GM21723 (cell line): ENCODE results near the gene RHOC.

Experiments
- ATAC-seq: cut with Tn5 transposase; IDR thresholded peaks from one replicate; pipeline ENCODE4 v1.9.1; 2021; ENCODE audit warnings: mild to moderate bottlenecking, moderate library complexity; ENCODE audit not compliant: unreplicated experiment

RHOC gene

DNA sequence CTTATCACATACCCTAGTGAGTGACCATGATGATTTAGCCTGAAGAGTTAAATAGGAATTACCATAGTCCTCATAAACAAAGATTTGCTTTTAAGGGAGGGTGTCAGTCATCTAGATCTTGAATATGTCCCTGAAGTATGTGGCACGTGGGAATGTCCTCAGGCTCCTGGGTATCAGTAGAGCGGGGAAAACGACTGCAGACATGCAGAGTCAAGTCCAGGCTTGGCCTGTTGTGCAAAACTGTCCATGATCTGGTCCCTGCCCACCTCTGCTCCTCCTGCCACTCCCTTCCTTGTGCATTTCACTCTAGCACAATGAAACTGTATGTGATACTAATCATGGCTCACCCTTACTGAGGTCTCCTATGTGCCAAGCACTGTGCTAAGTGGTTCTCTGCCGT is 19.6 kb downstream of the RHOC start:
- ATAC-seq: no peak

DNA sequence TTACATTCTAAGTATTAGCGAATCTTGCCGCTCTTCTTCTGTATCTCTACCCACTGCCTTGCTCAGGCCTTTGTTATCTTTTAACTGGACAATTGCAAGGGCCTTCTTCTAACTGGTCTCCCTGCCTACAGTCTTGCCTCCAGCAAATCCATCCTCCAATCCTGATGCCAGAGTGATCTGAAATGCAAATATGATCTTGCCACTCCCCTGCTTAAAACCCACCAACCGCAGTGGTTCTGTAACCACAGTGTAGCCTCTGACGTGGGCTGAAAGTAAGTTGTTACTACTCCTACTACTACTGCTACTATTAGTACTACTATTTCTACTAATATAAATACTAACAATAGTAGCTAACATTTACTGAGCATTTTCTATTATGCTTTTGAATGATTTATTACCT is 20.1 kb downstream of the RHOC start:
- no peak for ATAC-seq

DNA sequence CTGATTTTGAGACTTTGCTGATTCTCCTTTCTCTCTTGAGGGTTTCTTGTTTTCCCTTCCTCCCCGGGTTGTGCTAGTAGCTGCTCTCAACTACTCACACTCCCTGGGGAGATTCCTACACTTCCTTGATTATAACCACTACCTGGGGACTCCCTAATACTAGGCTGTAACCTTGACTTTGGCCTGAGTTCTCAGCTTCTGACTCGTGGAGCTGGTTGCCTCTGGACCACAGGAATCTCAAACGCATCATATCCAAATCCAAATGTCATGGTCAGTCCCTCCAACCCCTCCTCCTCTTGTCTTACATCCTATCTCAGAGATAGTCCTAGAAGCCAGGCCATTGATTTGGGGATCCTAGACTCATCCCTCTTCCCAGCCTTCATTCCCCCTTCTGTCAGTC is 20.5 kb downstream of the RHOC start:
- ATAC-seq: no peak

DNA sequence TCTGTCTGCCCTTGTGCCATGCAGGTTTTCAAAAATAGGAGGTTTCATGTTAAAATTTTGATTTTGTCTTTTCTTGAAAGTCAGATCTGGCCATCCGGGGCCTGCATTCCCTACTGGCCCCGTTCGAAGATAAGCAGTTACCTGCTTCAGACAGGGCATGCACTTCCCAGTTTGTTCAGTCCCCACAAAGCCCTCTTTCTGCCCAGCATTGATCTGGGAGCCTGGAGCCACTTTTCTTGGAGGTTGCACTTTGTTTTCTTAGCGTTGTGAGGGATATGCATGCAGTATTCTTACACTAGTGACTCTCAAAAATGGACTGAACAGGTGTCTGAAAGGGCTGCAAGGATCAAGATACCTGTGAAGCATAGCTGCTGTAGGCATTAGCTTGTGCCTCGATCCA is 21.0 kb downstream of the RHOC start:
- no peak for ATAC-seq

DNA sequence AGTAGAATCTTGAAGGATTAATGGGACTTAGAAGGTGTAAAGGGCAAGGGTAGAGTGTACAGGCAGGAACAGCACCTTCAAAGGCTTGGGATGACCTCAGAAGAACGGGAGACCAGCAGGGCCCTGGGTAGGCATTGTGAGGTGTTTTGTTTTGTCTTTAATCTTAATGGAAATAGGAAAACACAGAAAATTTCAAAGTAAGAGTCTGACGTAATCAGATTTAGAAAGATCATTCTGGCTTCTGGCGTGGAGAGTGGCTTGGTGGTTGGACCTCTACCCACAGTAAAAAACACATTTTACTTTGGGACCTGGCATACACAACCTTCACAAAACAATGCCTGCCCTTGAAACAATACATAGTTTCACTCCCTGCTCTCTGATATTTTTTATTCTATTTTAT is 28.3 kb downstream of the RHOC start:
- no peak for ATAC-seq

DNA sequence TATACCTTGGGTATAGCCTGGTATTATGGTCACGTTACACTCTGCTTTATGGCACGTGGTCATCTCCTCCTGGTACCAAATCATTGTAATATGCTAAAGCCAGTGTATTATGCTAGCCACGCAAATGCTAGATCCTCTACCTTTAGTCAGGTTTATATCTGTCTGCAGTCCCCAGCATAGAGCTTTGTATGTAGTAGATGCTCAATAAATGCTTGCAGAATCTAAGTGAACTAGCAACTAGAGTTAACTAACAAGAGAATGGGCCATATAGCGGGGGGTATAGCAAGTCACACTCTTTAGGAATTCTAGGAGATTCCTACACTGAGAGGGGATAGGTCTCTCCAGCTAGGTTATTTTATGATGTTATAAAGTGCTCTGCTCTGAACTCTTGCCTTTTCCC is 29.4 kb downstream of the RHOC start:
- ATAC-seq: no peak

DNA sequence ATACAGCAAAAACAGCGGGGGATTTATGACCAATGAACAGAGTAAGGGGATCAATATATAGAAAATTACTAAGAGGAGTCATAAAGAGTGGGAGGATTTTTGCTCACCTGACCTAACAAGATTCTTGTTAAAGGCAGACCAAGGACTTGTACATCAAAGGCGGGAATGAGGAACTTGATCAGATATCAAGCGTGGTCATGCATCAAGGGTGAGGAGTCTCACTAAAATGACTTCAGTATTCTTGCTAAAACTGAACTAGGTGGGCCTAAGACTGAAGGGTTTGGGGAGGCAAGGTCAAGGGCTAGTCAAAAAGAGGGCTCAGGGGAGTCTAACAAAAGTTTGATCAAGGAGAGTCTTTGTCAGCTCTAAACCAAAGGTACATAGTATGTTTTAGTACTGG is 30.4 kb downstream of the RHOC start:
- ATAC-seq: no peak

DNA sequence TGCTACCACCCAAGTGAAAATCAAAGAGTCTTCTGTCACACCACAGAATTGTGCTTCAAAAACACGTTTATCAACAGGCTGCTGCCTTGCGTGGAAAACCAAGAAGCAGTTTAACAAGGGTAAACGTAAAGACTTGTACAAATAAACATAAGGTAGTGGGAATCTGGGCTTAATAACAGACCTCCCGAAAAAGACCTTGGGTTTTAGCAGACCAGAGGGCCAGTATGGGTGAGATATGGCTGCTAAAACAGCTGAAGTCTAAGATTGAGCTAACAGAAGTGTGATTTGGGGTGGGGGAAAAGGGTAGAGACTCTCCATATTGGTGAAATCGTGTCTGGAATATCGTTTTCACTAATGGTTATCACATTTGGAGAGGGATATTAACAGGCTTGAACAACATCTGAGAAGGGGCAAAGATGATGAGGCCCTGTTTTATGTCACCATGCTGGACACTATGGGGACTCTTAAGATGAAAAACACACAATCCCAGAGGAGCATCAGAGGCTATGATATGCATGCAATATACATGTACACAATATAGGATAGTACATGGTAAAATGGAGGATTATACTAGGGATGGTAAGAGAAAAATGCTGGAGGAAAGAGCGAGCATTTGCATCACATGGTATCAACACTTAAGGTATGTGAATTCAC is 31.1 kb downstream of the RHOC start:
- ATAC-seq: no peak

DNA sequence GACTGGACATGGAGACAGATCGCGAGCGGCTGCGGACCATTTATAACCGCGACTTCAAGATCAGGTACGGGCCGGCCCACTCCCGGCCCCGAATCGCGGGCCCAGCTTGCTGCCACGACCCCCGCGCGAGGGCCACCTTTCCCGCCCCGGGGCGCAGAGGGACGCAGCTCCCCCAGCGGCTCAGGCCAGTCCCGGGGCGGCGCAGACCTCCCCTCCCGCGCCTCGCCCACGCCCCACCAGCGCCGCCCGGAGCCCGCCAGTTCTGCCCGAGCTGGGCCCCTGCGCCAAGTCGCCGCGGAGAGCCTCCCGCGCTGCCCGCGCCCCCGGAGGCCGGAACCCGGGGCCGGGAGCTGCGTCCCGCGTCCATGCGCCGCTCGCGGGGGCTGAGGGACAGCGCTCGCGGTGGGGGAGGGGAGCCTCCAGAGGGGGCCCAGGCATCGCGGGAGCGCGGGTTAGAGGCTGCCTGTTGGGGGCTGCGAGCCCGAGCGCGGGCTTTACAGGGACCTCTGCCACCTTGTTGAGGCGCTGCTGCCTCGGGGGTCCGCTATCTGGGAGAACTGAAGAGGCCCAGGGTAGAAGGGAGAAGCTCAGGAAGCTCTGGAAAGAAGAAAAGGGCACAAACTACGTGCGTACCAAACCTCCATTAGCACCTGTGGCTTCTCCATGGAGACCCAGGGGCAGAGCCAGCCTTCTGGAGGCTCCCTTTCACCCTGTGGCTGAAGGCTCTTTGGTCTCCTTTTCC is 31.8 kb downstream of the RHOC start:
- ATAC-seq: peak; percentile 51

DNA sequence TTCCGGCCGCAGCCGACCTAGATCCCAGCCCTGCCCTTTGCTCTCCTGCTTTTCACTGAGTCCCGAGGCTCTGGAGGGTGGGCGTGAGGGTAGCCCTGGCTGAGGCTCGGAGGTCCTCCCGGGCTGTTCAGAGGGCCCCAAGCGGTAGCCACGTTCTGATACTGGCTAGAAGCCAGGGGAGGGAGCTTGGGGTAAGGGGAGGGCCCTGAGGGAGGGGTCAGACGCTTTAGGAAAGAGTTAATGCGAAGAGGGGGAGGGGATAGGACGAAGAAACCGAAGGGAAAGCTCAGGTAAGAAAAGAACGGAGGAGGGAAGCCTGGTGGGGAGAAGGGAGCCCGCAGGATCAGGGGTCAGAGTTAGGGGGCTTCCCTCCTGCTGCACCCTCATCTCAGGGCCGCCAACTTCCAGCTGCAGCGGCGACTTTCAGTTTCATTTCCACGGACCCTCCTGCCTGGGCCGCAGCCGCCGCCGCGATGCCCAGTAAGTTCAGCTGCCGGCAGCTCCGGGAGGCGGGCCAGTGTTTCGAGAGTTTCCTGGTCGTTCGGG is 32.4 kb downstream of the RHOC start, which contains the start of gene MOV10:
Gene MOV10, plus strand, starts transcription at position 220 of the 546 bp plus-strand sequence. Its CDS starts 254 bp downstream, at position 474.
- ATAC-seq: peak; percentile 69

DNA sequence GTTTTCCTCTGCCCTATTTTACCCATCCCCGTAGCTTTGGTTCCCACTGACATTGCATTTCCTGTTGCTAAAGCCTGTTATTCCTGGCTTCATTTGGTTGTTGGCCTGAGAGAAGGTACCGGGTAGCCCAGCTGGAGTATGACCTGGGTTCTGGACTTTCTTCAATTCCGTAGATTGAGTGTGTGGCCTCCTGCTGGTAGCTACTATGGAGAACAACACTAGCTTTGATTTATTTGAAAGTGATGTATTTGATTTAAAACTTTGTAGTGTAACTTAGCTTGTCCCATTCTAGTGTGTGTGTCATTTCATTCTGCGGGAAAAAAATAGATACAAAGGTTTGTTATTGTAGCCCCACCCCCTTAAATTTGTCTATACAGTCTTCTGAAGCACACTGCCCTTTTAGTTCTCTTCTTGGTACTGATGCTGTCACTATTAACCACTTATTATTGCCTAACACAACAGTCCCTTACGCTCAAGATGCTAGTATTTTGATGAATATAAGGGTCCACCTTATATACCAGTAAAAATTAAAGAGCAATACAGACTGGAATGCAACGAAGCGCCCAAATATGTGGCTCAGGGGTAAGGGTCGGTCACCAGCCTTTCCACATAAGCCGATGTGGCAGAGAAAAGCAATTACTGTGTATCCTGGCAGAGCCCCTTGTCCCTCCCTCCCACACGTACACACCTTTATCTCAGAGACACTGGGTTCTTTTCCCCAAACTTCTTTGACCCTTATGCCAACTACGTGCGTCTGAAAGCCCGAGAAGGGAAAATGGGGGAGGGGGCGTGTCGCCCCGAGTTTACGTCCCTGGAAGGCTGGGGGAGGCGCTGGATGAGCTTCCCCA is 33.1 kb downstream of the RHOC start:
- ATAC-seq: peak; percentile 7

DNA sequence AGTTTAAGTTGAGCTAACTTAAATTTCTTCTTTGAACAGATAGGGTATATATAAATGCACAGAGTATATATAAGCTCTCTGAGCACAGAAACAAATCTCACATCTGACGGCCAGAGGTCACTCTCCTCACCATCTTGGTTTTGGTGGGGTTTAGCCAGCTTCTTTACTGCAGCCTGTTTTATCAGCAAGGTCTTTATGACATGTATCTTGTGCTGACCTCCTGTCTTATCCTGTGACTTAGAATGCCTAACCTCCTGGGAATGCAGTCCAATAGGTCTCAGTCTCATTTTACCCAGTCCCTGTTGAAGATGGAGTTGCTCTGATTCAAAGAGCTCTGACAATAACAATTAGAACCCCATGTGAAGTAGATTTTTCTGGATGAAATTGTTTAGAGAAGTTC is 34.1 kb downstream of the RHOC start:
- no peak for ATAC-seq

DNA sequence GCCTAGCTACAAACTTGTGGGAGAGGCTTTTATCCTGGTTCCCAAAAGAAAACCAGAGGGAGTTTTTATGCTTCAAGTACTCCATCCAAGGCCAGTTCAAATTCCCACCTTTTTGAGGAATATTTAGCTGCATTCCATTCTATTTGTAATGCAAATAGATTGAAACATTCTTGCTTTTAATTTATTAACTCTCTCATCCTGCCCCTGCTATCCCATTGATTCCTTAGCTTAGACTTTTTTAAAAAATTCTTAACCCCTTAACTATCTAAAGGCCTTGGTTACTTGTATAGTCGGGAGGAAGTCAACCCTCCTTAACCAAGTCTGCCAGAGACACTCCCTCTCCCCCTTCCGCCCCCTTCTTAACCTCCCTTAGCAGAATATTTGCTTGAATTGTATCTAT is 34.9 kb downstream of the RHOC start:
- no peak for ATAC-seq

DNA sequence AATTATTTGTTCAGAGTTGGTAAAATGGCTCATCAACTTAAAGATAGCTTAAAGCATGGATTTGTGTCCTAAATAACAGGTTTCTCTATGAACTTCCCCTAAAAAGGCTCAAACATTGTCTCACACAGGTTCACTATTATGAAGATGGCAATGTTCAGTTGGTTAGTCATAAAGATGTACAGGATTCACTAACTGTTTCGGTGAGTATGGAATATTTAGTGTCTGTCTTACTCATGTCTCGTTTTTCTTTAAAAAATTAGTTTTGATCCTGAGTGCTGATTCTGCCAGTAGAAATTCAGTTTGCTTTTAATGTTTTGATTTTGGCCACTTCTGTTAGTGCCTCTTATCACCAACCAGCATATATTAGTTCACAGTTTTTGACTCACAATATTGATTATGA is 40.0 kb downstream of the RHOC start:
- no peak for ATAC-seq

DNA sequence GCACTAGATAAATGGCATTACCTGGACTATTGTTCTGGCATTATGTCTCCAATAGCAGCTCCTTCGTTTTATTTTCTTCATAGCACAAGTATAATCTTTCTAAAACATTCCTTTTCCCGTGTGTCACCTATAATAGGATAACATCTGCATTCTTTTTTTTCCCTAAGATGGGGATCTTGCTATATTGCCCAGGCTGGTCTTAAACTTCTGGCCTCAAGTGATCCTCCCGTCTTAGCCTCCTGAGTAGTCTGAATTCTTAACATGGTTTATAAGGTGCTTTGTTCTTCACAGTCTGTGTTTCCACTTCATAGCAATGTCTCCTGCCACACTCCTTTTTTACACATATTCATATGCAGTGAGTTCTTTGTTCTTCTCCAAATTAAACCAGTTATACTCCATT is 41.1 kb downstream of the RHOC start:
- no peak for ATAC-seq

DNA sequence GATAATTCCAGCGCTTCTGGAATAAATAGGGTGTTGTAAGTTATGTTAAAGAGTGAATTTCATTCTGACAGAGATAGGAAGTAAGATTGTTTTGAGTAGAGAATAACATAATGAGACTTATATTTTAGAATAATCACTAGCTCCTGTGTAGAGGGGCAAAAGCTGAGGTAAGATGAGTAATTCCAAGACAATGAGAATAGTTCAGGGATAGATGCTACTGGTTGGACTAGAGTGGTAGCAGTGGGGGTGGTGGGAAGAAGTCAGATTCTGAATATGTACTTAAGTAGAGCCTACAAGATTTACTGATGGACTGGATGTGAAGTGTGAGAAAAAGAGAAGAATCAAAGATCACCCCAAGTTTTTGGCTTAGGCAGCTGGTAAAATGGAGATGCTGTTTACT is 55.7 kb downstream of the RHOC start:
- ATAC-seq: no peak
